Bronchial epithelial cell (primary cell): ENCODE results near the gene PIAS2. TPM values are rescaled to one million over a fixed set of nuclear protein-coding genes. Genes with fewer than 3 reads are reported as not detected.
"Not testable (repeated sequence)": the region's sequence is repeated elsewhere in the genome, so short reads cannot be mapped to it uniquely, and the experiment has no call there.

Source experiments
- DNase-seq: peaks from one replicate; pipeline ENCODE4 v3.0.0-alpha.2; 2010; ENCODE audit warnings: low read depth
- FAIRE-seq: peaks from 2 replicates; lab custom pipeline; 2011; peaks lifted over from hg19 to GRCh38; lab: Jason Lieb, UNC
- H3K27me3 ChIP-seq: 2 replicates; pipeline ENCODE4 v1.5.1; 2011; ENCODE audit warnings: low read length; ENCODE audit not compliant: control insufficient read depth, insufficient read depth
- H3K36me3 ChIP-seq: 2 replicates; pipeline ENCODE4 v1.5.1; 2011; ENCODE audit warnings: low read length; ENCODE audit not compliant: control insufficient read depth, insufficient read depth
- H3K4me3 ChIP-seq: 2 replicates; pipeline ENCODE4 v1.5.1; 2011; ENCODE audit warnings: mild to moderate bottlenecking, low read depth, low read length, control low read depth
- total RNA-seq: library from RNA; depleted of rRNA; stranded (reverse); fragments of >200 nt; gene quantifications from 2 replicates; pipeline ENCODE4 v1.2.1, GENCODE V29; 2014
- TF ChIP-seq, protein P1 (sequence below): IDR thresholded peaks from 2 replicates; pipeline ENCODE4 v1.5.1; 2011; ENCODE audit warnings: mild to moderate bottlenecking, moderate library complexity, low read length, control low read depth, inconsistent platforms; ENCODE audit not compliant: insufficient read depth, severe bottlenecking

The PIAS2 gene
- total RNA-seq, 1 donor from 2014 or later, result 12.9 TPM

GRCh38 chr18:46820863-46821262 is 96.4 kb downstream of the PIAS2 start:
- TF ChIP-seq, protein P1, sequence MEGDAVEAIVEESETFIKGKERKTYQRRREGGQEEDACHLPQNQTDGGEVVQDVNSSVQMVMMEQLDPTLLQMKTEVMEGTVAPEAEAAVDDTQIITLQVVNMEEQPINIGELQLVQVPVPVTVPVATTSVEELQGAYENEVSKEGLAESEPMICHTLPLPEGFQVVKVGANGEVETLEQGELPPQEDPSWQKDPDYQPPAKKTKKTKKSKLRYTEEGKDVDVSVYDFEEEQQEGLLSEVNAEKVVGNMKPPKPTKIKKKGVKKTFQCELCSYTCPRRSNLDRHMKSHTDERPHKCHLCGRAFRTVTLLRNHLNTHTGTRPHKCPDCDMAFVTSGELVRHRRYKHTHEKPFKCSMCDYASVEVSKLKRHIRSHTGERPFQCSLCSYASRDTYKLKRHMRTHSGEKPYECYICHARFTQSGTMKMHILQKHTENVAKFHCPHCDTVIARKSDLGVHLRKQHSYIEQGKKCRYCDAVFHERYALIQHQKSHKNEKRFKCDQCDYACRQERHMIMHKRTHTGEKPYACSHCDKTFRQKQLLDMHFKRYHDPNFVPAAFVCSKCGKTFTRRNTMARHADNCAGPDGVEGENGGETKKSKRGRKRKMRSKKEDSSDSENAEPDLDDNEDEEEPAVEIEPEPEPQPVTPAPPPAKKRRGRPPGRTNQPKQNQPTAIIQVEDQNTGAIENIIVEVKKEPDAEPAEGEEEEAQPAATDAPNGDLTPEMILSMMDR, result no peak
- FAIRE-seq (no peak), DNase-seq (no peak)

DNA sequence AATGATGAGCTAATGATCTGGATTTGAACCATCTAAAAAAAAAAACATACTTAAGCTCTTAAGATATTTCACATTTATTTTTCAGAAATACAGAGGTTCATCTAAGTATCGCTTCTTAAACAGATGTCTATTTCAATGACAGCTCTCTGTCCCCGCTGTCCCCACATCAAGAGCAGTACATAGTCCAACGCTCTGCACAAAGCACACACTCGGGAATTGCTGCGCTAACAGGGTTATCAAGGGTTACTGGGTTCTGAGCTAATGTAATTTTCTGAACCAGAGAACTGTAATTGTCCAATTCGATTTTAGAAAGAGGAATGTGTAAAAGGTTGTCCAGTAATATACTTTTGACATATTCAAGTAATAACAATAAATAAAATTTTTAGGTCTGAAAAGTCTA is 101.6 kb downstream of the PIAS2 start:
- no peak for DNase-seq
- H3K36me3 ChIP-seq, result no peaks in the 10 kb centered on the region
- H3K27me3 ChIP-seq, result no peaks in the 10 kb centered on the region
- no peak overlapping the region for H3K4me3 ChIP-seq
- TF ChIP-seq, protein P1, result no peak
- FAIRE-seq, result no peak

More at GRCh38 chr18:46820863-46821262, 96.4 kb downstream of the PIAS2 start:
- Histone ChIP-seq H3K4me3 (no peak overlapping the region), H3K27me3 (no peaks in the 10 kb centered on the region), H3K36me3 (peaks cover 3% of the 10 kb centered on the region)

DNA sequence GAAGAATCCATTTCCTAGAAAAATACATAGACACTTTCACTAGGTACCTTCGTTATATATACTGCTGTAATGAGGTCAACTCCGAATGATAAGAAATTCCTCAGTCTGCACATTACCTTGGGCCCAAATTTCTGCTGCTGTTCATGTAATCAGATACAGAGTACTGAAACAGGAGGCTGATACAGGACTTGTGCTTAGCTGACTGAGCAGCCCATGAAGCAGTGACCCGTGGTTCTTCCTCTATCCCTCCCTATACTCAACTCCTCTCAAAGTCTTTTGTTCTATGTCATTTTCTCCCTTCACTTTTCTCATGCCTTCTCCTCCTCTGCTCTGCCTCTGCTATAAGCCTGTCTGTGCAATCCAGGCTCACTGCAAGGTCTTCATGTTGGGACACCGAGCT is 102.9 kb downstream of the PIAS2 start:
- TF ChIP-seq, protein P1, result no peak
- DNase-seq (no peak), FAIRE-seq (no peak)
- no peaks in the 10 kb centered on the region for H3K27me3 ChIP-seq
- H3K36me3 ChIP-seq, result no peaks in the 10 kb centered on the region
- no peak overlapping the region for H3K4me3 ChIP-seq

- Histone ChIP-seq H3K4me3 (no peak overlapping the region), H3K36me3 (no peaks in the 10 kb centered on the region), H3K27me3 (no peaks in the 10 kb centered on the region)
- TF ChIP-seq, protein P1, result no peak
- FAIRE-seq (no peak), DNase-seq (no peak)
Measured at GRCh38 chr18:46812311-46812710, 105.0 kb downstream of the PIAS2 start.

GRCh38 chr18:46810481-46811000 is 106.8 kb downstream of the PIAS2 start:
- no peak for FAIRE-seq
- H3K27me3 ChIP-seq, result no peaks in the 10 kb centered on the region
- no peak overlapping the region for H3K4me3 ChIP-seq
- H3K36me3 ChIP-seq, result no peaks in the 10 kb centered on the region
- no peak for DNase-seq
- TF ChIP-seq, protein P1, result no peak

- TF ChIP-seq, protein P1, result no peak
- no peak for FAIRE-seq
Measured at GRCh38 chr18:46809145-46809544, 108.2 kb downstream of the PIAS2 start.

GRCh38 chr18:46795945-46796344 is 121.4 kb downstream of the PIAS2 start:
- not testable (repeated sequence) for FAIRE-seq, H3K4me3 ChIP-seq, H3K27me3 ChIP-seq, DNase-seq, H3K36me3 ChIP-seq

More at GRCh38 chr18:46809145-46809544, 108.2 kb downstream of the PIAS2 start:
- no peak for DNase-seq
- Histone ChIP-seq H3K27me3 (no peaks in the 10 kb centered on the region), H3K4me3 (no peak overlapping the region), H3K36me3 (no peaks in the 10 kb centered on the region)
